SK-N-SH (cell line): ENCODE data around the gene TUBB6. TPM values are rescaled to one million over a fixed set of nuclear protein-coding genes. Genes with fewer than 3 reads are reported as not detected.

Source experiments
- CTCF ChIA-PET: fragments of 300-600, 350-600 bp; formaldehyde crosslinking; extraction: SDS; loops from one replicate; lab custom pipeline; 2021; lab: Yijun Ruan, JAX
- POLR2A ChIA-PET: fragments of 350-600 bp; sonication (Branson Sonifier 250); formaldehyde crosslinking; extraction: SDS; loops from one replicate; lab custom pipeline; 2020; ENCODE audit warnings: antibody characterized with exemption, inconsistent platforms; lab: Yijun Ruan, JAX
- DNase-seq: peaks from one replicate; pipeline ENCODE4 v3.0.0; 2012
- H2AFZ ChIP-seq: fragments of 200-600 bp; sonication (generic); 2 replicates; pipeline ENCODE4 v1.8.1; 2016; ENCODE audit warnings: antibody characterized with exemption, mild to moderate bottlenecking, low read depth
- H3F3A ChIP-seq: fragments of 200-600 bp; sonication (generic); replicated peaks from 2 replicates; pipeline ENCODE3; 2016; ENCODE audit warnings: antibody characterized with exemption, mild to moderate bottlenecking; ENCODE audit not compliant: insufficient read depth
- H3K27ac ChIP-seq, 2 experiments: fragments of 200-500 bp in 1 of 2; fragments of 200-600 bp in 1 of 2; sonication (Bioruptor generic) in 1 of 2; sonication (generic), shearing (Covaris generic) in 1 of 2; 2 replicates each; pipeline versions ENCODE4 v1.5.1 to v1.6.1; 2014 to 2016; ENCODE audit warnings: low read depth in 2 of 2, inconsistent platforms in 1 of 2, low read length in 1 of 2, mild to moderate bottlenecking in 1 of 2, mixed read lengths in 1 of 2
- H3K27me3 ChIP-seq: fragments of 200-600 bp; sonication (generic), shearing (Covaris generic); 2 replicates; pipeline ENCODE4 v1.6.1; 2016; ENCODE audit warnings: mixed run types; ENCODE audit not compliant: insufficient read depth
- H3K36me3 ChIP-seq, 2 experiments: fragments of 200-500 bp in 1 of 2; fragments of 200-600 bp in 1 of 2; sonication (Bioruptor generic) in 1 of 2; sonication (generic) in 1 of 2; replicated peaks in 1 of 2; 2 replicates each; pipeline versions ENCODE3 to v1.5.1; 2014 to 2016; ENCODE audit warnings: low read length in 1 of 2, mild to moderate bottlenecking in 1 of 2; ENCODE audit not compliant: insufficient read depth in 2 of 2, control insufficient read depth in 1 of 2
- H3K4me1 ChIP-seq, 2 experiments: fragments of 200-500 bp in 1 of 2; fragments of 200-600 bp in 1 of 2; sonication (Bioruptor generic) in 1 of 2; sonication (generic), shearing (Covaris generic) in 1 of 2; 2 replicates each; pipeline versions ENCODE4 v1.5.1 to v1.6.1; 2014 to 2016; ENCODE audit warnings: low read depth in 1 of 2, low read length in 1 of 2, mixed run types in 1 of 2; ENCODE audit not compliant: insufficient read depth in 2 of 2, control insufficient read depth in 1 of 2
- H3K4me2 ChIP-seq: fragments of 200-600 bp; sonication (generic), shearing (Covaris generic); 2 replicates; pipeline ENCODE4 v1.6.1; 2017; ENCODE audit warnings: mixed run types
- H3K4me3 ChIP-seq, 2 experiments: fragments of 200-500 bp in 1 of 2; fragments of 200-600 bp in 1 of 2; sonication (Bioruptor generic) in 1 of 2; sonication (generic), shearing (Covaris generic) in 1 of 2; 2 replicates each; pipeline versions ENCODE4 v1.5.1 to v1.8.1; 2014 to 2016; ENCODE audit warnings: low read depth in 2 of 2, inconsistent platforms in 1 of 2, low read length in 1 of 2, mild to moderate bottlenecking in 1 of 2, mixed read lengths in 1 of 2, moderate library complexity in 1 of 2
- H3K79me2 ChIP-seq: fragments of 200-600 bp; sonication (generic); 2 replicates; pipeline ENCODE4 v1.8.1; 2017; ENCODE audit warnings: mild to moderate bottlenecking; ENCODE audit not compliant: insufficient read depth
- H3K9ac ChIP-seq: fragments of 200-600 bp; sonication (generic); 2 replicates; pipeline ENCODE4 v1.6.1; 2017; ENCODE audit warnings: mixed run types
- H3K9me2 ChIP-seq: fragments of 200-600 bp; sonication (generic); 2 replicates; pipeline ENCODE4 v1.6.1; 2017; ENCODE audit warnings: mixed run types
- H3K9me3 ChIP-seq: fragments of 200-600 bp; sonication (generic); 2 replicates; pipeline ENCODE4 v1.6.1; 2017; ENCODE audit warnings: mixed run types, mild to moderate bottlenecking, moderate library complexity
- H4K20me1 ChIP-seq: fragments of 200-600 bp; sonication (generic); 2 replicates; pipeline ENCODE4 v1.6.1; 2017; ENCODE audit warnings: mild to moderate bottlenecking, mixed run types; ENCODE audit not compliant: insufficient read depth
- EP300 ChIP-seq, 2 experiments: IDR thresholded peaks; 2 replicates each; pipeline versions ENCODE4 v1.4.0 to v1.6.1; 2012; ENCODE audit warnings: borderline replicate concordance in 1 of 2, low read depth in 1 of 2, low read length in 1 of 2
- EZH2phosphoT487 ChIP-seq: fragments of 200-600 bp; sonication (generic); IDR thresholded peaks from 2 replicates; pipeline ENCODE4 v1.6.1; 2017; ENCODE audit warnings: low read depth, mixed run types, mild to moderate bottlenecking, antibody characterized with exemption, moderate library complexity, borderline replicate concordance
- FOXM1 ChIP-seq: IDR thresholded peaks from 2 replicates; pipeline ENCODE4 v1.4.0; 2012; ENCODE audit warnings: low read depth, mild to moderate bottlenecking
- NRF1 ChIP-seq: IDR thresholded peaks from 2 replicates; pipeline ENCODE4 v1.6.1; 2012; ENCODE audit warnings: low read depth, mild to moderate bottlenecking, low read length
- RAD21 ChIP-seq: IDR thresholded peaks from 2 replicates; pipeline ENCODE4 v1.6.1; 2012; ENCODE audit warnings: mild to moderate bottlenecking, low read length
- RCOR1 ChIP-seq: fragments of 150-350 bp; IDR thresholded peaks from 2 replicates; pipeline ENCODE4 v1.6.1; 2017; ENCODE audit warnings: antibody characterized with exemption, low read length
- RXRA ChIP-seq: IDR thresholded peaks from 2 replicates; pipeline ENCODE4 v1.4.0; 2012; ENCODE audit warnings: low read depth, mild to moderate bottlenecking, borderline replicate concordance
- SMC3 ChIP-seq: IDR thresholded peaks from 2 replicates; pipeline ENCODE4 v1.6.1; 2012; ENCODE audit warnings: low read depth, low read length, improper control_type of control experiment
- TAF1 ChIP-seq: IDR thresholded peaks from 2 replicates; pipeline ENCODE4 v1.6.1; 2012; ENCODE audit warnings: low read depth, mild to moderate bottlenecking, low read length, moderate library complexity, borderline replicate concordance
- TEAD4 ChIP-seq: IDR thresholded peaks from 2 replicates; pipeline ENCODE4 v1.4.0; 2012; ENCODE audit warnings: mild to moderate bottlenecking, borderline replicate concordance; ENCODE audit not compliant: insufficient read depth
- YY1 ChIP-seq: IDR thresholded peaks from 2 replicates; pipeline ENCODE4 v1.4.0; 2012; ENCODE audit warnings: low read depth, mild to moderate bottlenecking
- WGBS: methylation state at CpG from one replicate; pipeline ENCODE4 v1.1.6; 2017; ENCODE audit warnings: low lambda C conversion rate; 5-methylcytosine and 5-hydroxymethylcytosine counted together
- polyA plus RNA-seq, 3 experiments: library from polyadenylated mRNA; depleted of rRNA; stranded (reverse); fragments of >200 nt; gene quantifications; 2 replicates each; pipeline ENCODE4 v1.2.3, GENCODE V29; 2012
- TF ChIP-seq, protein P1 (sequence below): fragments of 150-350 bp; IDR thresholded peaks from 2 replicates; pipeline ENCODE4 v1.6.1; 2017; ENCODE audit warnings: antibody characterized with exemption, low read length, low read depth, borderline replicate concordance
- TF ChIP-seq, protein P2 (sequence below): fragments of 150-350 bp; IDR thresholded peaks from 2 replicates; pipeline ENCODE4 v1.6.1; 2016; ENCODE audit warnings: mild to moderate bottlenecking, low read depth, low read length
- TF ChIP-seq, protein P3 (sequence below): IDR thresholded peaks from 2 replicates; pipeline ENCODE4 v1.4.0; 2012; ENCODE audit warnings: low read depth, borderline replicate concordance

The TUBB6 gene
- polyA plus RNA-seq, 1 of the 3 experiments (the other 2 are of a cell fraction), result 387 TPM

DNA sequence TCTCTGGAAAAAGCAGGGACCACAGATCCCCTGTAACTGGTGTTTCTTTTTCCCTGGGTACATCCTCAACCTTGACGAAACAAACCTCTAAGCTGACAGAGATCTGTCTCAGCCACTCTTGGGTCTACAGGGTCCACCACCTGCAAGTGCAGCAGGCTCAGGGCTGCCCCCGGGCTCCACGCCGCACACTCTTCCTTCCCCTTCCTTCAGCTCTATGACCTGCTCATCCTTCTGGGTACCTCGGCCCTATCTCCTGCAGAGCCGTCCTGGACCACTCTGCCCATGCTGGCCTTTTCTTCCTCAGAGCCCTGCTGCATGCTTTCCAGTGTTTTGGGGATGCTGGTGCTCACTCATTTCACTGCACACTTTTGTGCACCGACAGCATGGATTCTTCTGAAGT is 27.5 kb downstream of the TUBB6 start:
- H3K27ac ChIP-seq, result no peak overlapping the region
- 96% methylated on average over 7 of the region's 7 CpGs for WGBS
- no peak overlapping the region for H3K9ac ChIP-seq
- no peaks in the 10 kb centered on the region for H3K9me2 ChIP-seq
- H3F3A ChIP-seq, result peaks cover 13% of the 10 kb centered on the region
- ChIA-PET POLR2A (no interaction called here), CTCF (interaction anchor here (0.7 to 1.1 kb wide), 4 partner anchors 8 to 209 kb away, joined by 3 to 5 read pairs (median 4); no protein-coding TSS in a partner anchor)
- no peak overlapping the region for H2AFZ ChIP-seq
- H3K9me3 ChIP-seq, result no peaks in the 10 kb centered on the region
- no peak overlapping the region for H3K4me2 ChIP-seq
- H3K4me3 ChIP-seq, result no peak overlapping the region
- peaks cover 0 to 3% of the 10 kb centered on the region in 2 experiments; a peak in 1 of 4 replicates for H3K4me1 ChIP-seq
- H3K36me3 ChIP-seq, result peaks cover 30 to 33% of the 10 kb centered on the region in 2 experiments
- TF ChIP-seq RCOR1, result no peak
- no peak for TF ChIP-seq FOXM1
- TF ChIP-seq EP300 (IDR thresholded peaks at IDR 0.05; ENCODE audit: borderline replicate concordance in 1 of 2, low read depth in 1 of 2, low read length in 1 of 2), result no peak
- TF ChIP-seq RAD21, result no peak
- TF ChIP-seq SMC3, result no peak
- no peak for TF ChIP-seq TAF1
- TF ChIP-seq, protein P1, sequence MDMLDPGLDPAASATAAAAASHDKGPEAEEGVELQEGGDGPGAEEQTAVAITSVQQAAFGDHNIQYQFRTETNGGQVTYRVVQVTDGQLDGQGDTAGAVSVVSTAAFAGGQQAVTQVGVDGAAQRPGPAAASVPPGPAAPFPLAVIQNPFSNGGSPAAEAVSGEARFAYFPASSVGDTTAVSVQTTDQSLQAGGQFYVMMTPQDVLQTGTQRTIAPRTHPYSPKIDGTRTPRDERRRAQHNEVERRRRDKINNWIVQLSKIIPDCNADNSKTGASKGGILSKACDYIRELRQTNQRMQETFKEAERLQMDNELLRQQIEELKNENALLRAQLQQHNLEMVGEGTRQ, result no peak
- TF ChIP-seq YY1, result no peak
- TF ChIP-seq, protein P2, sequence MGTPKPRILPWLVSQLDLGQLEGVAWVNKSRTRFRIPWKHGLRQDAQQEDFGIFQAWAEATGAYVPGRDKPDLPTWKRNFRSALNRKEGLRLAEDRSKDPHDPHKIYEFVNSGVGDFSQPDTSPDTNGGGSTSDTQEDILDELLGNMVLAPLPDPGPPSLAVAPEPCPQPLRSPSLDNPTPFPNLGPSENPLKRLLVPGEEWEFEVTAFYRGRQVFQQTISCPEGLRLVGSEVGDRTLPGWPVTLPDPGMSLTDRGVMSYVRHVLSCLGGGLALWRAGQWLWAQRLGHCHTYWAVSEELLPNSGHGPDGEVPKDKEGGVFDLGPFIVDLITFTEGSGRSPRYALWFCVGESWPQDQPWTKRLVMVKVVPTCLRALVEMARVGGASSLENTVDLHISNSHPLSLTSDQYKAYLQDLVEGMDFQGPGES, result no peak
- no peak for TF ChIP-seq RXRA
- TF ChIP-seq, protein P3, sequence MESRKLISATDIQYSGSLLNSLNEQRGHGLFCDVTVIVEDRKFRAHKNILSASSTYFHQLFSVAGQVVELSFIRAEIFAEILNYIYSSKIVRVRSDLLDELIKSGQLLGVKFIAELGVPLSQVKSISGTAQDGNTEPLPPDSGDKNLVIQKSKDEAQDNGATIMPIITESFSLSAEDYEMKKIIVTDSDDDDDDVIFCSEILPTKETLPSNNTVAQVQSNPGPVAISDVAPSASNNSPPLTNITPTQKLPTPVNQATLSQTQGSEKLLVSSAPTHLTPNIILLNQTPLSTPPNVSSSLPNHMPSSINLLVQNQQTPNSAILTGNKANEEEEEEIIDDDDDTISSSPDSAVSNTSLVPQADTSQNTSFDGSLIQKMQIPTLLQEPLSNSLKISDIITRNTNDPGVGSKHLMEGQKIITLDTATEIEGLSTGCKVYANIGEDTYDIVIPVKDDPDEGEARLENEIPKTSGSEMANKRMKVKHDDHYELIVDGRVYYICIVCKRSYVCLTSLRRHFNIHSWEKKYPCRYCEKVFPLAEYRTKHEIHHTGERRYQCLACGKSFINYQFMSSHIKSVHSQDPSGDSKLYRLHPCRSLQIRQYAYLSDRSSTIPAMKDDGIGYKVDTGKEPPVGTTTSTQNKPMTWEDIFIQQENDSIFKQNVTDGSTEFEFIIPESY, result no peak
- TF ChIP-seq NRF1, result no peak
- no peak for TF ChIP-seq EZH2phosphoT487
- no peak for TF ChIP-seq TEAD4
- TF ChIP-seq, all 33 proteins: peak for 0
- no peaks in the 10 kb centered on the region for H3K27me3 ChIP-seq
- no peaks in the 10 kb centered on the region for H4K20me1 ChIP-seq
- no peak for DNase-seq
- no peaks in the 10 kb centered on the region for H3K79me2 ChIP-seq
